Tibial nerve (tissue), 4 donors: Measurements from ENCODE around the gene CPA4.

Experiments
- CTCF ChIP-seq, 5 experiments: fragments of 200-600 bp in 3 of 5; fragments of 450-650 bp in 2 of 5; sonication (generic) in 3 of 5; IDR thresholded peaks; one replicate each; pipeline ENCODE4 v1.5.1; 2016 to 2019; ENCODE audit warnings: antibody characterized with exemption in 5 of 5, mild to moderate bottlenecking in 3 of 5, moderate library complexity in 2 of 5
- EP300 ChIP-seq, 2 donors: sonication (generic); formaldehyde crosslinking; IDR thresholded peaks; one replicate each; pipeline ENCODE4 v1.6.1; 2017; ENCODE audit warnings: antibody characterized with exemption in 2 of 2, mild to moderate bottlenecking in 1 of 2
- POLR2A ChIP-seq, 2 donors: fragments of 450-650 bp; IDR thresholded peaks; one replicate each; pipeline ENCODE4 v1.6.1; 2017; ENCODE audit warnings: antibody characterized with exemption in 2 of 2, mild to moderate bottlenecking in 2 of 2, moderate library complexity in 2 of 2

GRCh38 chr7:130369110-130369711 is 76.2 kb downstream of the CPA4 start:
- TF ChIP-seq CTCF (IDR thresholded peaks at IDR 0.05) (no peak), POLR2A (IDR thresholded peaks at IDR 0.05) (no peak), EP300 (IDR thresholded peaks at IDR 0.05) (no peak)
